Osteocyte (in vitro differentiated cells): ENCODE measurements around the gene GLI1. TPM values are rescaled to one million over a fixed set of nuclear protein-coding genes. Genes with fewer than 3 reads are reported as not detected.

Experiments used
- DNase-seq: peaks from one replicate; pipeline ENCODE4 v3.0.0; 2021; ENCODE audit warnings: mixed read lengths; ENCODE audit not compliant: unreplicated experiment; ENCODE audit errors: extremely low spot score
- H3K27ac Mint-ChIP-seq: one replicate; pipeline ENCODE4 v1.8.0; 2021; ENCODE audit warnings: mild to moderate bottlenecking, mixed read lengths; ENCODE audit not compliant: unreplicated experiment
- H3K27me3 Mint-ChIP-seq: one replicate; pipeline ENCODE4 v1.8.0; 2021; ENCODE audit warnings: mixed read lengths; ENCODE audit not compliant: unreplicated experiment
- H3K36me3 Mint-ChIP-seq: one replicate; pipeline ENCODE4 v1.8.0; 2021; ENCODE audit warnings: mixed read lengths; ENCODE audit not compliant: unreplicated experiment
- H3K4me1 Mint-ChIP-seq: one replicate; pipeline ENCODE4 v1.8.0; 2021; ENCODE audit warnings: mixed read lengths; ENCODE audit not compliant: unreplicated experiment
- H3K4me3 Mint-ChIP-seq: one replicate; pipeline ENCODE4 v1.8.0; 2021; ENCODE audit warnings: mild to moderate bottlenecking, moderate library complexity, mixed read lengths; ENCODE audit not compliant: unreplicated experiment
- H3K9me3 Mint-ChIP-seq: one replicate; pipeline ENCODE4 v1.8.0; 2021; ENCODE audit warnings: mixed read lengths; ENCODE audit not compliant: unreplicated experiment
- CTCF ChIP-seq: fragments of 200-600 bp; sonication (generic); IDR thresholded peaks from 2 replicates; pipeline ENCODE4 v1.5.0; 2021; ENCODE audit warnings: antibody characterized with exemption, mild to moderate bottlenecking, moderate library complexity
- microRNA-seq: library from miRNA; unstranded; fragments of <30 nt; microRNA quantifications from one replicate; pipeline ENCODE4 v1.1.0, GENCODE V29; 2020; ENCODE audit not compliant: unreplicated experiment
- total RNA-seq: library from RNA; stranded (reverse); gene quantifications from 2 replicates; pipeline ENCODE4 v1.2.1, GENCODE V29; 2021

Gene GLI1
- total RNA-seq, 1 donor from 2014 or later: 7.7 TPM

- no peaks in the 10 kb centered on the region for H3K9me3 Mint-ChIP-seq
- H3K27me3 Mint-ChIP-seq: no peaks in the 10 kb centered on the region
- peaks cover 68% of the 10 kb centered on the region for H3K4me1 Mint-ChIP-seq
- no peak for TF ChIP-seq CTCF
- peaks cover 32% of the 10 kb centered on the region for H3K36me3 Mint-ChIP-seq
- DNase-seq: no peak
- H3K27ac Mint-ChIP-seq: peak overlapping the region; percentile 99
- H3K4me3 Mint-ChIP-seq: peak overlapping the region; percentile 74
Measured at GRCh38 chr12:57521525-57522010, 62.0 kb downstream of the GLI1 start.

Small RNA genes within 50 kb of the gene (microRNA-seq; reads per million reads assigned to microRNA genes)
- gene MIR616: not detected
- not detected for gene MIR6758

Other genes with a start within 250 kb of the GLI1 start
- 62.6 and 63.8 TPM in 2 replicates for gene NXPH4, start 243.0 kb upstream of the GLI1 start, total RNA-seq
- gene SHMT2, start 230.1 kb upstream of the GLI1 start, total RNA-seq: 263 and 290 TPM in 2 replicates
- 1.8 and 2.4 TPM in 2 replicates for gene STAC3, start 208.6 kb upstream of the GLI1 start, total RNA-seq
- gene R3HDM2, start 28.7 kb upstream of the GLI1 start, total RNA-seq: 62.2 and 65.0 TPM in 2 replicates
- gene INHBC, start 25.0 kb upstream of the GLI1 start, total RNA-seq: not detected in 2 replicates
- gene INHBE, start 4.5 kb upstream of the GLI1 start, total RNA-seq: 1.0 and 1.3 TPM in 2 replicates
- 1.5 and 2.1 TPM in 2 replicates for gene ARHGAP9, start 20.1 kb downstream of the GLI1 start, total RNA-seq
- 364 and 401 TPM in 2 replicates for gene MARS1, start 28.3 kb downstream of the GLI1 start, total RNA-seq
- 89.9 and 95.7 TPM in 2 replicates for gene DDIT3, start 60.7 kb downstream of the GLI1 start, total RNA-seq
- gene MBD6, start 63.0 kb downstream of the GLI1 start, total RNA-seq: 104 and 105 TPM in 2 replicates
- gene DCTN2, start 87.4 kb downstream of the GLI1 start, total RNA-seq: 149 and 155 TPM in 2 replicates
- gene KIF5A, start 90.3 kb downstream of the GLI1 start, total RNA-seq: 0.43 and 0.73 TPM in 2 replicates
- 30.4 and 34.9 TPM in 2 replicates for gene PIP4K2C, start 131.4 kb downstream of the GLI1 start, total RNA-seq
- gene DTX3, start 145.0 kb downstream of the GLI1 start, total RNA-seq: 26.5 and 29.9 TPM in 2 replicates
- gene ARHGEF25, start 151.7 kb downstream of the GLI1 start, total RNA-seq: 25.8 and 27.6 TPM in 2 replicates
- 5.6 and 6.9 TPM in 2 replicates for gene B4GALNT1, start 173.4 kb downstream of the GLI1 start, total RNA-seq
- gene OS9, start 234.3 kb downstream of the GLI1 start, total RNA-seq: 338 and 363 TPM in 2 replicates